Erythroblast (primary cell): ENCODE data around the gene TUBG1.

Experiments used
- DNase-seq, 2 experiments: peaks; one replicate each; lab custom pipeline; 2025; lab: John Stamatoyannopoulos, UW
- GATA1 ChIP-seq: IDR thresholded peaks from 2 replicates; pipeline ENCODE4 v1.6.1; 2011; ENCODE audit warnings: low read depth, mild to moderate bottlenecking, control low read depth, low read length, moderate library complexity
- POLR2A ChIP-seq: IDR thresholded peaks from 2 replicates; pipeline ENCODE4 v1.6.1; 2011; ENCODE audit warnings: mild to moderate bottlenecking, low read length

Gene TUBG1

DNA sequence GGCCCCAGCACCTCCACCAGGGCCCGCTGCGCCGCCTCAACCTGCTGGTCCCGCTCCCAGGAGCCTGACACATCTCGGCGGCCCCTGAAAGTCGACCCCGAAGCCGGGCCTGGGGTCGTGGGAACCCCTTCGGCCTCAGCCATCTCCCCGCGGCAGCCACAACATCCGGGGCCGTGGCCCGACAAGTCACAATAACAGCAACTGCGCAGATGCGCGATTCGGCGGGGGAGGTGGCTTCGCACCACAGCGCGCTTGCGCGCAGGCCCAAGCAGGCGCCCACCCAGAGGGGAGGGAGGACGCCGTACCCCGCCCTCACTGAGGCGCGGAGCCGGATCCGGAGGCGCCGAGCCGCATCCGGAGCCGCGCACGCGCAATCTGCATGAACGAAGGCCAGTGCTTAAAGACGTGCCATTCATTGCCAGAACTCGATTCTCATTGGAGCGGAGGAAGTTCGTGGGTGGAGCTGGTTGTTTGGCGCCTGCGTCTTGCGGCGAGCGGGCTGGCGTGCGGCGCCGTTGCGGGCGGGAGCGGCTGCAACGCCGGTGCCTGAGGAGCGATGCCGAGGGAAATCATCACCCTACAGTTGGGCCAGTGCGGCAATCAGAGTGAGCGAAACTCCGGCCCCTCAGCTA is at the start of gene TUBG1, which contains the start of gene RETREG3:
TUBG1 (plus strand) TSS at position 502 of the 632 bp plus-strand sequence; CDS start at position 557, 55 bp downstream.
RETREG3 (minus strand) TSS at position 193 of the 632 bp plus-strand sequence; CDS start at position 143, 50 bp downstream.
- DNase-seq: peak; percentile 99 to 100
- peak; percentile 100 for TF ChIP-seq POLR2A
- no peak for TF ChIP-seq GATA1

DNA sequence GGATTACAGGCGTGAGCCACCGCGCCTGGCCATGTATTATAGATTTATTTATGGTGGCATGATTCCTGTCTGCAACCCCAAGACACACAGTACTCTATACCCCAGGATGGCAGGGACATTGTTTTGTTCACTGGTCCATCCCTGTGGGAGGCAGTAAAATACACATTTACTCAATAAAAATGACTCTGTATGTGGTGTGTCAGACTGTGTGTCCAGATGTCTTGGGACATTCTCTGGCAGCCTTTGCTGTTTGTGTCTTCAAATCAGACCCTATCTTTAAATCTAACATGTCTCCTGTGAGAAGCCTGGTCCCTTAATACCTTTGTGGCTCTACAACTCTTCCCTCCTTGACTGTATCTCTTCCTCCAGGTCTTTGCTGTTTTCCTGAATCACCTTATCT is 49.2 kb upstream of the TUBG1 start:
- no peak for TF ChIP-seq POLR2A
- no peak for DNase-seq

DNA sequence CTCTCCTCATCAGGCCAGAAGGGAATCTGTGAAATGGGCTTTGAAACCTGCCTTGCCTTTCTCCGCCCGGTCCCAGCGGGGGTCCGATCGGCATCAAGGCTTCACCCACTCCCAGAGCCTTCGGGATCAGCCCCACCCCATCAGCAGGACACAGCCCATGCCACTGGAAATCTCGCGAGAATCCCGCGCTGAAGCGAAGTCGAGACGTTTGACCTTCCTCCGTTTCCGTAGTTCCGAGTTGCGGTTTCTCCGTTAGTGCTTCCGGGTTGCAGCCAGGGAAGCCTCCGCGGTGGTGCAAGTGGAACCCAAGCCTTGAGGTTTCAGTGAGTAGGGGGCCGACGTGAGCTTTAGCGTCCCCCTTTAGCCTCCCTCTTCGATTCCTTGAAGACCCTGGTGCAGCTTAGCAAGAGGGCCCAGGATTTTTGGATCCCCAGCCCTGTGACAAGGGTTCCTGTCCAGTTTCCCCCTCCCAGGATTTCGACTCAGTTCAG is 47.5 kb upstream of the TUBG1 start, which contains the start of gene COASY:
COASY (plus strand) TSS at position 252 of the 491 bp plus-strand sequence. CDS start 475 bp downstream, outside the sequence.
- TF ChIP-seq GATA1 (no peak), POLR2A (peak; percentile 84)
- peak; percentile 96 to 97 for DNase-seq

DNA sequence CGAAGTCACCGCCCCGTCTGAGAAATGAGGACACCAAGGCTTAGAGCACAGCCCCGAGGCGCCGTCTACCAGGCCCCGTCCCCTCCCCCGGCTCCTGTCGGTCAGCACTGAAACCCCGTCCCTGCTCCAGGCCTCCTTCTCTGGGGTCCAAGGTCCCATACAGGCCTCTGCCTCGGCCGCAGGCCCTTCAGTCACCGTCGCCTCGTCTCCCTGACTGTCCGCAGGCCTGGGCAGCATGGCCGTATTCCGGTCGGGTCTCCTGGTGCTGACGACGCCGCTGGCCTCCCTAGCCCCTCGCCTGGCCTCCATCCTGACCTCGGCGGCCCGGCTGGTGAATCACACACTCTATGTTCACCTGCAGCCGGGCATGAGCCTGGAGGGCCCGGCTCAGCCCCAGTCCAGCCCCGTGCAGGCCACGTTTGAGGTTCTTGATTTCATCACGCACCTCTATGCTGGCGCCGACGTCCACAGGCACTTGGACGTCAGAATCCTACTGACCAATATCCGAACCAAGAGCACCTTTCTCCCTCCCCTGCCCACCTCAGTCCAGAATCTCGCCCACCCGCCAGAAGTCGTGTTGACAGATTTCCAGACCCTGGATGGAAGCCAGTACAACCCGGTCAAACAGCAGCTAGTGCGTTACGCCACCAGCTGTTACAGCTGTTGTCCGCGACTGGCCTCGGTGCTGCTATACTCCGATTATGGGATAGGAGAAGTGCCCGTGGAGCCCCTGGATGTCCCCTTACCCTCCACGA is 46.9 kb upstream of the TUBG1 start:
- peak in 1 of 2 experiments; percentile 79 for DNase-seq
- TF ChIP-seq GATA1 (no peak), POLR2A (peak; percentile 54)

DNA sequence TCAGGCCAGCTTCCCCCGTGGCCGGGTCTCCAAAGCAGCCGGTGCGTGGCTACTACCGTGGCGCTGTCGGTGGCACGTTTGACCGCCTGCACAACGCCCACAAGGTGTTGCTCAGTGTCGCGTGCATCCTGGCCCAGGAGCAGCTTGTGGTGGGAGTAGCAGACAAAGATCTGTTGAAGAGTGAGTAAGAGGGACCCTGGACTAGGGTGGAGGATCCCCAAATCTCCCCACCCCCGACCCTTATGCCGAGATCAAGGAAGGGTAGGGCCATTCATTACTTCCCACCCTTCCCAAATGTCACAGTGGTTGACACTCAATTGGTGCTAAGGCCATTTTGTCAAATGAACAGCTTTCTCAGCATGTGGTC is 46.4 kb upstream of the TUBG1 start:
- no peak for DNase-seq
- TF ChIP-seq GATA1: no peak
- TF ChIP-seq POLR2A: no peak

DNA sequence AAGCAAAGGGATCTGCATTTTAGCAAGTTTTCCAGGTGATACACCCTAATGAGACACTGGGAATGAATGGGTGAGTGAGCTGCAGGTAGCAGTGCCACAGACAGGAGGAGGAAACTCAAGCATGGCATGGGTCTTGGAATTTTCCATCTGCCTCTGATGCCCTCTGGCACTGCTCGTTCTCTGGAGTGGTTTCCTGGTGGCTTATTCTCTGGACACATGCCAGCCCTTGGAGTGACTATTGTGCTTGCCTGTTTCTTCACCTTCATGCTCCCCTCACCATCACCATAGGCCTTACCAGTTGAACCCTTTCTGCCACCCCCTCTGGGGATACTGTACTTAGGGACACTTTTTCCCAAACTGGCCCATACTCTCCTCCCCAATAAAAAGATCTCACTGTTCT is 45.9 kb upstream of the TUBG1 start:
- DNase-seq: no peak
- no peak for TF ChIP-seq GATA1

DNA sequence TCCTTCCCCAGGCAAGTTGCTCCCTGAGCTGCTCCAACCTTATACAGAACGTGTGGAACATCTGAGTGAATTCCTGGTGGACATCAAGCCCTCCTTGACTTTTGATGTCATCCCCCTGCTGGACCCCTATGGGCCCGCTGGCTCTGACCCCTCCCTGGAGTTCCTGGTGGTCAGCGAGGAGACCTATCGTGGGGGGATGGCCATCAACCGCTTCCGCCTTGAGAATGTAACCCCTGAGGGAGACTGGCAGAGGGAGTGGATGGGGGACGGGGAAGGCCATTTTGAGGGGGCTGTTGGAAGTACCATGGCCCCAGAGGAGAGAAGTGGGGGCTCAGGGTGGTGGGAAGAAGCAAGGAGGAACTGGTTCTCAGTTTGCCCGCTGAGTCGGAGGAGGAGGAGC is 45.5 kb upstream of the TUBG1 start:
- TF ChIP-seq POLR2A (no peak), GATA1 (no peak)
- no peak for DNase-seq

DNA sequence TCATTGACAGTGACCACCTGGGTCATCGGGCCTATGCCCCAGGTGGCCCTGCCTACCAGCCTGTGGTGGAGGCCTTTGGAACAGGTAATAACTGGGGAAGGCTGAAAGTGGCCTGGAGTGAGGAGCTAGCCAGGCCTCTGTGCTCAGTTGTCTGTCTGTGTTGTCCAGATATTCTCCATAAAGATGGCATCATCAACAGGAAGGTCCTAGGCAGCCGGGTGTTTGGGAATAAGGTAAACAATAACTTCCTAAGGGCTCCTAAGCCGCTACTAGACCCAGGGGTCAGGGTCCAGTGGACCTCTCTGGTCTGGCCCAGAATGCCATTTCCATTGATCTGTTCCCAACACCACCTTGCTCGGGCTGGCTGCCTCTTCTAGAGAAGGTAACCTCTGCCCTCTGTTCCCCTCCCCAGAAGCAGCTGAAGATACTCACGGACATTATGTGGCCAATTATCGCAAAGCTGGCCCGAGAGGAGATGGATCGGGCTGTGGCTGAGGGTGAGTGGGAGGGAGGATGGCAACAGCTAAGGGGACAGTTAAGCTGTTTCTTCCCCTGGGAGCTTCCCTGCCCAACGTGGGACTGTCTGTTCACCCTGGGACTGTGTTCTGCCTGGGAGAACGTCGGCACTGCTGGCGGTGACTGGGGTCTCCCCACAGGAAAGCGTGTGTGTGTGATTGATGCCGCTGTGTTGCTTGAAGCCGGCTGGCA is 44.5 kb upstream of the TUBG1 start:
- no peak for DNase-seq
- TF ChIP-seq POLR2A (no peak), GATA1 (no peak)

DNA sequence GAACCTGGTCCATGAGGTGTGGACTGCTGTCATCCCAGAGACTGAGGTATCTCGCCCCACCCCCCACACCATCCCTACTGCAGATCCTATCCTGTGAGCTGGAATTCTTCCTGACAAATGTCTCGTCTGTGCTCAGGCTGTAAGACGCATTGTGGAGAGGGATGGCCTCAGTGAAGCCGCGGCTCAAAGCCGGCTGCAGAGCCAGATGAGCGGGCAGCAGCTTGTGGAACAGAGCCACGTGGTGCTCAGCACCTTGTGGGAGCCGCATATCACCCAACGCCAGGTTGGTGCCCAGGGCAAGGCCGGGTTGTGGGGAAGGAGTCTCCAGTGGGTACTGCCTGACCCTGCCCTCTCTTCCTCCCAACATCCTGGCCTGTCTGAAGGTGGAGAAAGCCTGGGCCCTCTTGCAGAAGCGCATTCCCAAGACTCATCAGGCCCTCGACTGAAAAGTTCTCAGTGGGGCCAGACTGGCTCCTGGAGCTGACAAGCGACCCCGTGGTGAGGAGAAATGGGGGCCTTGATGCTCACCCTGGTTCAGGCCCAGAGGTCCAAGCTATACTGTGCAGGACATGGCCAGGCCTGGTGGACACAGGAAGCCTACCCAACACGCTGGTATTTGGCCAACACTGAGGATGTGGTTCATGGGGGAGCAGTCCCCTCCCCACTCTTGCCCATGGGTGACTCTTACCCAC is 43.8 kb upstream of the TUBG1 start:
- DNase-seq: no peak
- no peak for TF ChIP-seq GATA1

DNA sequence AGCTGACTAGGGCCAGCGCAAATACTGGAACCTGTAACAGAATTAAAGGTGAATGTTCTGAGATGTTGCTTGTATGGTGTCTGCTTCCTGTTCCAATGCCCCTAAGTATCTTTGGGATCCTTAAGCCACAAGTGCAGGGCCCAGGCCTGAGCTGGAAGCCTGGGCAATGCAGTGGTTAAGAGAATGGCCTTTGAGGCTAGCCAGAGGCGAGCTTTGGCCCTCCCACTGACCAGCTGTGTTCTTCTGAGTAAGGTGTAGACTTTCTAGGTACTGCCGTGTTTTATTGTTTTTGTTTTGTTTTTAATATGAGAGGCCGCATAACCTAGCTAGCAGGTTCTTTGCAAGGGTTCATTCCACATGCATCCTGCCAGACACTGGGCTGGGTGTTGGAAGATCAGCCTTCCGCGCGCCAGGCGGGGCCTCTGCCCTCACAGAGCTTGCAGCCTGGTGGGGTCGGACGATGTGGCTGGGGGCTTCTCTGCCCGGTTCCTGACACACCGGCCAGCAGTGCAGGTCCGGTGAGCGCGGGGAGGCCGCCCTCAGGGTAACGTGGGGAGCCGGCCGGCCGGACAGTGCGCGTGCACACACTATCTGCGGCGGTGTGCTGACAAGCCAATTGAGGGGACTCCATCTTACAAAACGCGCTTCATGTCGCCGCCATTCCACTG is 43.1 kb upstream of the TUBG1 start:
- DNase-seq: no peak
- TF ChIP-seq GATA1 (no peak), POLR2A (no peak)

DNA sequence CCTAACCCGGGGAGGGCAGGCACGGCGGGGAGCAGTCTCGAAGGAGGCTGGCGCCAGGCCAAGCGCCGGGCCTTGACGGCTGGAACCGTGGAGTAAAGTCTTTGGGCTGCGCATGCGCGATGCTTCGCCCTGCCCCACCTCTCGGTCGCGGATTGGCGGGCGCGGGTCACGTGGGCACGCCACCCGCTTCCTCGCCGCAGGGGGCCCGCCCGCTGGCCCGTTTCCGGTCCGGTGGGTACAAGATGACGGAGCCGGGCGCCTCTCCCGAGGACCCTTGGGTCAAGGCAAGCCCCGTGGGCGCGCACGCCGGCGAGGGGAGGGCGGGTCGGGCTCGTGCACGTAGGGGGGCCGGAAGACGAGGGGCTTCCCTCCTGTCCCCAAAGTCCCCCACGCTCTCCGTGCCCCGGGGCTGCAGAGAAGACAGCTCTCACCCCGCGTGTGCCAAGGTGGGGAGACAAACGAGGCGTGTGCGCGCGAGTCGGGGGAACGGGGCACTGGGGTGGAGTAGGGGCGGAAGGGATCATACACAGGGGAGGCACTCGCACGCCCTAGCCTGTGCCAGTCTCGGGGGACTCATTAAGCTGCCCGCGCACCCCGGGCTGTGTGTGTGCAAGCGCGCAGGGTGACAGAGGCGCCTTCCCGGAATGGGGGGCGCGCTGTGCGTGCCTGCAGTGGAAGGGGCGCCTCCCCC is 42.5 kb upstream of the TUBG1 start, which contains the start of gene MLX:
MLX (plus strand) TSS at position 218 of the 691 bp plus-strand sequence; CDS start at position 243, 25 bp downstream.
- DNase-seq: peak; percentile 97 to 98
- TF ChIP-seq POLR2A (peak; percentile 36), GATA1 (no peak)
